Stimulated activated CD4-positive, alpha-beta T cell treated with anti-CD3 and anti-CD28 coated beads, TNF-alpha, amount 100 ng/mL, for 4 hours (primary cell): ENCODE measurements around the gene BRAT1.
A peak's percentile ranks its signal among the peaks of the same experiment; 100 is the strongest.

ENCODE experiments used
- DNase-seq, 3 experiments: peaks; one replicate each; pipeline ENCODE4 v3.0.0-alpha.2; 2020; ENCODE audit warnings: low read depth in 3 of 3

BRAT1 gene

GRCh38 chr7:2523941-2524807, 31.1 kb downstream of the BRAT1 start:
- no peak for DNase-seq

GRCh38 chr7:2523461-2523936, 31.8 kb downstream of the BRAT1 start:
- DNase-seq: no peak

- DNase-seq: no peak
Observed at GRCh38 chr7:2522780-2523433, 32.4 kb downstream of the BRAT1 start.

GRCh38 chr7:2521952-2522591, 33.3 kb downstream of the BRAT1 start:
- DNase-seq: peak in 2 of 3 experiments; percentile 58 to 68

GRCh38 chr7:2521341-2521745, 34.0 kb downstream of the BRAT1 start:
- DNase-seq: no peak

GRCh38 chr7:2520761-2521290, 34.5 kb downstream of the BRAT1 start:
- no peak for DNase-seq

- DNase-seq: no peak
Observed at GRCh38 chr7:2520131-2520760, 35.1 kb downstream of the BRAT1 start.

- peak; percentile 71 to 77 (median 72) for DNase-seq
Observed at GRCh38 chr7:2519119-2519930, 36.0 kb downstream of the BRAT1 start, which contains the start of gene LFNG. TSS of gene LFNG (plus strand) at chr7:2519774. CDS start at chr7:2519862, 88 bp downstream.

- DNase-seq: no peak
Observed at GRCh38 chr7:2518737-2519118, 36.6 kb downstream of the BRAT1 start.

- DNase-seq: no peak
Observed at GRCh38 chr7:2517678-2518507, 37.4 kb downstream of the BRAT1 start.

GRCh38 chr7:2517026-2517425, 38.3 kb downstream of the BRAT1 start:
- DNase-seq: no peak

- no peak for DNase-seq
Observed at GRCh38 chr7:2516194-2516555, 39.1 kb downstream of the BRAT1 start.

- DNase-seq: no peak
Observed at GRCh38 chr7:2515424-2516193, 39.7 kb downstream of the BRAT1 start.

- DNase-seq: no peak
Observed at GRCh38 chr7:2514473-2515423, 40.6 kb downstream of the BRAT1 start.

- DNase-seq: no peak
Observed at GRCh38 chr7:2513702-2514101, 41.6 kb downstream of the BRAT1 start.

- no peak for DNase-seq
Observed at GRCh38 chr7:2512713-2513112, 42.6 kb downstream of the BRAT1 start.

- DNase-seq: no peak
Observed at GRCh38 chr7:2512179-2512661, 43.1 kb downstream of the BRAT1 start.

- DNase-seq: no peak
Observed at GRCh38 chr7:2511769-2512168, 43.6 kb downstream of the BRAT1 start.
